Measurements from ENCODE around the gene OR2A25. TPM values are rescaled to one million over a fixed set of nuclear protein-coding genes. Genes with fewer than 3 reads are reported as not detected.
"Not testable (repeated sequence)": the region's sequence is repeated elsewhere in the genome, so short reads cannot be mapped to it uniquely, and the experiment has no call there.

OR2A25 gene
- total RNA-seq, 5 donors from 2014 or later (not counting 1 experiment from before 2014, with no cell fraction given): not detected

DNA sequence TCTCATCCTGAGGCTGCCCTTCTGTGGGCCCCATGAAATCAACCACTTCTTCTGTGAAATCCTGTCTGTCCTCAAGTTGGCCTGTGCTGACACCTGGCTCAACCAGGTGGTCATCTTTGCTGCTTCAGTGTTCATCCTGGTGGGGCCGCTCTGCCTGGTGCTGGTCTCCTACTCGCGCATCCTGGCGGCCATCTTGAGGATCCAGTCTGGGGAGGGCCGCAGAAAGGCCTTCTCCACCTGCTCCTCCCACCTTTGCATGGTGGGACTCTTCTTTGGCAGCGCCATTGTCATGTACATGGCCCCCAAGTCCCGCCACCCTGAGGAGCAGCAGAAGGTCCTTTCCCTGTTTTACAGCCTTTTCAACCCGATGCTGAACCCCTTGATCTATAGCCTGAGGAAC, 18.7 kb upstream of the OR2A25 start:
- H3K27ac Mint-ChIP-seq; H3K36me3 Mint-ChIP-seq; H3K4me3 ChIP-seq (ENCODE audit: control insufficient read depth in 1 of 2, extremely low read depth in 1 of 2, low read length in 1 of 2); POLR2A ChIA-PET; DNase-seq; H3K9me3 ChIP-seq; H3K4me1 ChIP-seq (ENCODE audit: control insufficient read depth in 1 of 2, extremely low read depth in 1 of 2, insufficient read depth in 2 of 2, low read length in 2 of 2); H3K4me3 Mint-ChIP-seq; CTCF ChIA-PET; H3K9me3 Mint-ChIP-seq; H3K27me3 ChIP-seq (replicated peaks in 1 of 2; ENCODE audit: control insufficient read depth in 2 of 2, extremely low read depth in 1 of 2, insufficient read depth in 2 of 2, low read length in 1 of 2); H3K4me1 Mint-ChIP-seq; H3K36me3 ChIP-seq (ENCODE audit: control insufficient read depth in 2 of 2, extremely low read depth in 1 of 2, insufficient read depth in 1 of 2, low read length in 1 of 2); H3K27ac ChIP-seq (ENCODE audit: low read length); ATAC-seq (replicated peaks in 1 of 4): not testable (repeated sequence)
- 84% methylated on average over 7 of the region's 8 CpGs for WGBS (ENCODE audit: insufficient coverage)
- peaks cover 5 to 30% of the 10 kb centered on the region in 2 donors for H3K27me3 Mint-ChIP-seq

DNA sequence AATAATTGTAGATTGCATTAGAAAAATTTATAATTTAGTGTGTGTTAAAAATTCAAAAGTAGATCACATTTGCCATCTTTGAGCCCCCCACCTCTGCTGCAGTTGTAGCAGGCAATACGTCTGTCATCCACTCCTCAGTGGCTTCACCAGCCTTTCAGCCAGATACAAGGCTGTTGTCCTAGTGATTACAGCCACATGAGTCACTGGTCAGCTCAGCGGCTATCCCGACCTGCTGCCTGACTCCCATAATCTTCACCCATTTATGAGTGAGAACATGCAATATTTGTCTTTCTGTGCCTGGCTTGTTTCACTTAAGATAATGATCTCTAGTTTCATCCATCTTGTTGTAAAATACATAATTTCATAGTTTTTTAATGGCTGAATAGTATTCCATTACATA, 11.7 kb upstream of the OR2A25 start:
- POLR2A ChIA-PET: no interaction called here
- CTCF ChIA-PET: no interaction called here

DNA sequence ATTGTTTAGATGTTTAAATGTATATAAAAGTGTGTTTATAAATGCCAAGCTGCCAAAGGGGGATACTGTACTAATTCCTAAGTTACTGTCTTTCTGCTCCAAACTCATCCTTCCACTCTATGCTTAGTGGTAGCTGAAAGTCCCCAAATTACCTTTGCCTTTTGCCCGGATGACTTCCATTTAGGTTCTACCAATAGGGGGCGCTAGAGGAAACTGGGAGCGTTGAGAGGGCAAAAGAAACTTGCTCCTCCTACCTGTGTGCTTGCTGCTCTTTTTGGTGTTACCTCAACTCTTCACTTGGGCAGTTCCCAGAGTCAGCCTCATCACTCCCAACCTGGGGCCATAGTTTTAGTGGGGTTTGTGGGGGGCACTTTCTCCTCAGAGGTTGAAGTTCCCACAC, 5.9 kb upstream of the OR2A25 start:
- ATAC-seq (replicated peaks in 1 of 4): no peak
- Histone ChIP-seq H3K9me3 (no peaks in the 10 kb centered on the region), H3K27ac (ENCODE audit: low read length) (no peak overlapping the region), H3K4me1 (ENCODE audit: control insufficient read depth in 1 of 2, extremely low read depth in 1 of 2, insufficient read depth in 2 of 2, low read length in 2 of 2) (no peaks in the 10 kb centered on the region), H3K36me3 (ENCODE audit: control insufficient read depth in 2 of 2, extremely low read depth in 1 of 2, insufficient read depth in 1 of 2, low read length in 1 of 2) (no peaks in the 10 kb centered on the region), H3K4me3 (ENCODE audit: control insufficient read depth in 1 of 2, extremely low read depth in 1 of 2, low read length in 1 of 2) (no peak overlapping the region), H3K27me3 (replicated peaks in 1 of 2; ENCODE audit: control insufficient read depth in 2 of 2, extremely low read depth in 1 of 2, insufficient read depth in 2 of 2, low read length in 1 of 2) (peaks cover 0 to 3% of the 10 kb centered on the region in 2 experiments)
- Mint-ChIP-seq H3K36me3 (peaks cover 4% of the 10 kb centered on the region), H3K27me3 (peaks cover 23 to 42% of the 10 kb centered on the region in 2 donors), H3K4me1 (no peaks in the 10 kb centered on the region), H3K27ac (no peak overlapping the region), H3K9me3 (peaks cover 3 to 6% (median 4%) of the 10 kb centered on the region in 3 donors), H3K4me3 (no peak overlapping the region)
- ChIA-PET CTCF (no interaction called here), POLR2A (interaction anchor here in 1 of 2 donors (0.7 kb wide), 1 partner anchor 1015 kb away, joined by 3 read pairs; no protein-coding TSS in a partner anchor)
- WGBS (ENCODE audit: insufficient coverage): no CpG with 5 or more reads among the region's 3 CpGs
- no peak for DNase-seq

More for the DNA sequence above, 11.7 kb upstream of the OR2A25 start:
- Mint-ChIP-seq H3K4me1 (no peaks in the 10 kb centered on the region), H3K27me3 (peaks cover 12 to 40% of the 10 kb centered on the region in 2 donors), H3K9me3 (peaks cover 3 to 6% (median 4%) of the 10 kb centered on the region in 3 donors), H3K27ac (no peak overlapping the region), H3K36me3 (peaks cover 4% of the 10 kb centered on the region), H3K4me3 (no peak overlapping the region)
- H3K36me3 ChIP-seq (ENCODE audit: control insufficient read depth in 2 of 2, extremely low read depth in 1 of 2, insufficient read depth in 1 of 2, low read length in 1 of 2): no peaks in the 10 kb centered on the region
- no peak overlapping the region for H3K4me3 ChIP-seq (ENCODE audit: control insufficient read depth in 1 of 2, extremely low read depth in 1 of 2, low read length in 1 of 2)
- no peak for ATAC-seq (replicated peaks in 1 of 4)
- WGBS (ENCODE audit: insufficient coverage): 100% methylated on average over 1 of the region's 3 CpGs
- H3K27me3 ChIP-seq (replicated peaks in 1 of 2; ENCODE audit: control insufficient read depth in 2 of 2, extremely low read depth in 1 of 2, insufficient read depth in 2 of 2, low read length in 1 of 2): peaks cover 0 to 5% of the 10 kb centered on the region in 2 experiments
- no peak for DNase-seq
- H3K4me1 ChIP-seq (ENCODE audit: control insufficient read depth in 1 of 2, extremely low read depth in 1 of 2, insufficient read depth in 2 of 2, low read length in 2 of 2): no peaks in the 10 kb centered on the region
- no peaks in the 10 kb centered on the region for H3K9me3 ChIP-seq
- no peak overlapping the region for H3K27ac ChIP-seq (ENCODE audit: low read length)

DNA sequence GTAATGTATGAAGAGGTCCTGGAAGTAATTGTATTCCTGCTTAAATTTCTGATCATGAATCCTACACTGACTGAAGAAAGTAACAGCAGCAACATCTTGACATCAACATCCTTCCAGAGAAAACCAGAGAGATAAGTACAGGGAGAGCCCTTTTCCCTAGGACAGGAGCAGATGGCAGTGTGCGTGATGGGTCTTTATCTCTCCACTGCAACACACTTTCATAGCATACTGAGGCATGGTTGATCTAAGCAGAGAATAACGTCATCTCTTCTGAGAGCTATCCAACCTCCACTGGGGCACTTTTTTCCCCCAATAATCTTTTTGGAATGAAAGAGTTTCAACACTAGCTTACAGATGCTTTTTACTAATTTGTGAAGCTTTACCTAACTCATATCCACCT, 342 bp downstream of the OR2A25 start:
- Mint-ChIP-seq H3K27me3 (peaks cover 5 to 14% of the 10 kb centered on the region in 2 donors), H3K4me3 (no peak overlapping the region), H3K36me3 (no peaks in the 10 kb centered on the region), H3K9me3 (no peaks in the 10 kb centered on the region), H3K27ac (no peak overlapping the region), H3K4me1 (no peaks in the 10 kb centered on the region)
- Histone ChIP-seq H3K4me1 (ENCODE audit: control insufficient read depth in 1 of 2, extremely low read depth in 1 of 2, insufficient read depth in 2 of 2, low read length in 2 of 2) (no peaks in the 10 kb centered on the region), H3K27ac (ENCODE audit: low read length) (no peak overlapping the region), H3K36me3 (ENCODE audit: control insufficient read depth in 2 of 2, extremely low read depth in 1 of 2, insufficient read depth in 1 of 2, low read length in 1 of 2) (no peaks in the 10 kb centered on the region), H3K27me3 (replicated peaks in 1 of 2; ENCODE audit: control insufficient read depth in 2 of 2, extremely low read depth in 1 of 2, insufficient read depth in 2 of 2, low read length in 1 of 2) (peaks cover 0 to 4% of the 10 kb centered on the region in 2 experiments), H3K4me3 (ENCODE audit: control insufficient read depth in 1 of 2, extremely low read depth in 1 of 2, low read length in 1 of 2) (no peak overlapping the region), H3K9me3 (no peaks in the 10 kb centered on the region)
- ChIA-PET POLR2A (interaction anchor here in 1 of 2 donors (0.6 kb wide), 1 partner anchor 994 kb away, joined by 3 read pairs; no protein-coding TSS in a partner anchor), CTCF (no interaction called here)
- no peak for ATAC-seq (replicated peaks in 1 of 4)
- no peak for DNase-seq
- WGBS (ENCODE audit: insufficient coverage): 70% methylated on average over 2 of the region's 2 CpGs

DNA sequence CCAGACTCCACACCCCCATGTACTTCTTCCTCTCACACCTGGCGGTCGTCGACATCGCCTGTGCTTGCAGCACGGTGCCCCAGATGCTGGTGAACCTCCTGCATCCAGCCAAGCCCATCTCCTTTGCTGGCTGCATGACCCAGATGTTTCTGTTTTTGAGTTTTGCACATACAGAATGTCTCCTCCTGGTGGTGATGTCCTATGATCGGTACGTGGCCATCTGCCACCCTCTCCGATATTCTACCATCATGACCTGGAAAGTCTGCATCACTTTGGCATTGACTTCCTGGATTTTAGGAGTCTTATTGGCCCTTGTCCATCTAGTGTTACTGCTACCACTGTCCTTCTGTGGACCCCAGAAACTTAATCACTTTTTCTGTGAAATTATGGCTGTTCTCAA, 4.8 kb downstream of the OR2A25 start:
- H3K9me3 Mint-ChIP-seq: no peaks in the 10 kb centered on the region
- DNase-seq: no peak
- H3K36me3 Mint-ChIP-seq: no peaks in the 10 kb centered on the region
- no peaks in the 10 kb centered on the region for H3K4me1 Mint-ChIP-seq
- no peak overlapping the region for H3K4me3 Mint-ChIP-seq
- no peaks in the 10 kb centered on the region for H3K4me1 ChIP-seq (ENCODE audit: control insufficient read depth in 1 of 2, extremely low read depth in 1 of 2, insufficient read depth in 2 of 2, low read length in 2 of 2)
- no peaks in the 10 kb centered on the region for H3K36me3 ChIP-seq (ENCODE audit: control insufficient read depth in 2 of 2, extremely low read depth in 1 of 2, insufficient read depth in 1 of 2, low read length in 1 of 2)
- peaks cover 0 to 6% of the 10 kb centered on the region in 2 donors for H3K27me3 Mint-ChIP-seq
- H3K4me3 ChIP-seq (ENCODE audit: control insufficient read depth in 1 of 2, extremely low read depth in 1 of 2, low read length in 1 of 2): no peak overlapping the region
- peaks cover 0 to 5% of the 10 kb centered on the region in 2 experiments for H3K27me3 ChIP-seq (replicated peaks in 1 of 2; ENCODE audit: control insufficient read depth in 2 of 2, extremely low read depth in 1 of 2, insufficient read depth in 2 of 2, low read length in 1 of 2)
- WGBS (ENCODE audit: insufficient coverage): 96% methylated on average over 6 of the region's 8 CpGs
- H3K9me3 ChIP-seq: no peaks in the 10 kb centered on the region
- ATAC-seq (replicated peaks in 1 of 4): no peak
- no peak overlapping the region for H3K27ac Mint-ChIP-seq
- H3K27ac ChIP-seq (ENCODE audit: low read length): no peak overlapping the region
- CTCF ChIA-PET: no interaction called here
- POLR2A ChIA-PET: no interaction called here

DNA sequence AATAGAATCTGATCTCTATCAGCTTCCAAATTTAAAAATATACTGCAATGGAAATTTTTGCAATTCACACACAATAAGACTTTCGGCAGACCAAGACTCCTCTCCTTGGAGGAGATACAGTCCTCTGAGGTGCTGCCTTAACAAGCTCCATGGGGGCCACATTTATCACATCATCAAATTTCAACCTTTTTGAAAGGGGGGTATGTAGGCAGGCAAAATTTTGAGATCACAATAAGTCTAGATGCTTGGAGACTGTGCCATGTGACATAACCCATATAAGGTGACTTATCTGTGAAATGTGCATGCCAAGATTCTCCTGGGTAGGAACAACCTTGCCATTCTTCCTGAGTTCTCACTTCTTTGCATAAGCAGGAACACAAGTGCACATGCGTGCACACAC, 16.4 kb downstream of the OR2A25 start, which contains the start of gene OR2A12:
Gene OR2A12 (plus strand): TSS at position 301 of the 400 bp plus-strand sequence. CDS start 8,830 bp downstream, outside the sequence.
- H3K27me3 ChIP-seq (replicated peaks in 1 of 2; ENCODE audit: control insufficient read depth in 2 of 2, extremely low read depth in 1 of 2, insufficient read depth in 2 of 2, low read length in 1 of 2): peaks cover 0 to 4% of the 10 kb centered on the region in 2 experiments
- ChIA-PET CTCF (no interaction called here), POLR2A (interaction anchor here in 1 of 2 donors (0.6 kb wide), 1 partner anchor 9 kb away, joined by 4 read pairs; no protein-coding TSS in a partner anchor)
- ATAC-seq (replicated peaks in 1 of 4) (no peak), DNase-seq (no peak)
- no peaks in the 10 kb centered on the region for H3K4me1 Mint-ChIP-seq
- no peak within 1 kb of the TSS for H3K4me3 ChIP-seq (ENCODE audit: control insufficient read depth in 1 of 2, extremely low read depth in 1 of 2, low read length in 1 of 2)
- H3K36me3 Mint-ChIP-seq: no peaks in the 10 kb centered on the region
- H3K27ac ChIP-seq (ENCODE audit: low read length): no peak within 1 kb of the TSS
- H3K36me3 ChIP-seq (ENCODE audit: control insufficient read depth in 2 of 2, extremely low read depth in 1 of 2, insufficient read depth in 1 of 2, low read length in 1 of 2): no peaks in the 10 kb centered on the region
- H3K4me3 Mint-ChIP-seq: no peak within 1 kb of the TSS
- no peak within 1 kb of the TSS for H3K27ac Mint-ChIP-seq
- peaks cover 5 to 16% of the 10 kb centered on the region in 2 donors for H3K27me3 Mint-ChIP-seq
- WGBS (ENCODE audit: insufficient coverage): no CpG with 5 or more reads among the region's 2 CpGs
- H3K9me3 ChIP-seq: no peaks in the 10 kb centered on the region
- H3K4me1 ChIP-seq (ENCODE audit: control insufficient read depth in 1 of 2, extremely low read depth in 1 of 2, insufficient read depth in 2 of 2, low read length in 2 of 2): no peaks in the 10 kb centered on the region
- H3K9me3 Mint-ChIP-seq: peaks cover 0 to 8% (median 5%) of the 10 kb centered on the region in 3 donors

DNA sequence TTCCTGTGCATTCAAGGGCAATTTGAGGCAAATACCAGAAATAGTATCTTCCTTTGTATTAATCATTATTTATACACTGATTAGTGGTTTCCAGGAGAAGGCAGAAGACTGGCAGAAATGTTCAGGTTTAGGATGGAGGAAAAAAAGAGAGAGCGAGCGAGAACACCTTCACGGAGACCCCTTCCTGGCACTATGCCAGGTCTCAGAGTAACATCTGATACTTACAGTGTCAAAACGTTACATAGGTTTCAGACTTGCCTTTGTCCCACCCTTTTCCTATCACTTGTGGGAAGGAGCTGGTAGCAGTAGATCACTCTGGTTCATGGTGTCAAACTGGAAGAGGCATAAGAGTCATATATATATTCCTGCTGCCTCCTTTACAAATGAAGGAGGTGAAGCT, 17.1 kb downstream of the OR2A25 start:
- Histone ChIP-seq H3K4me1 (ENCODE audit: control insufficient read depth in 1 of 2, extremely low read depth in 1 of 2, insufficient read depth in 2 of 2, low read length in 2 of 2) (no peaks in the 10 kb centered on the region), H3K27ac (ENCODE audit: low read length) (no peak overlapping the region), H3K4me3 (ENCODE audit: control insufficient read depth in 1 of 2, extremely low read depth in 1 of 2, low read length in 1 of 2) (no peak overlapping the region), H3K36me3 (ENCODE audit: control insufficient read depth in 2 of 2, extremely low read depth in 1 of 2, insufficient read depth in 1 of 2, low read length in 1 of 2) (no peaks in the 10 kb centered on the region), H3K9me3 (no peaks in the 10 kb centered on the region), H3K27me3 (replicated peaks in 1 of 2; ENCODE audit: control insufficient read depth in 2 of 2, extremely low read depth in 1 of 2, insufficient read depth in 2 of 2, low read length in 1 of 2) (peaks cover 0 to 6% of the 10 kb centered on the region in 2 experiments)
- ATAC-seq (replicated peaks in 1 of 4): no peak
- ChIA-PET CTCF (no interaction called here), POLR2A (no interaction called here)
- Mint-ChIP-seq H3K9me3 (peaks cover 0 to 9% (median 5%) of the 10 kb centered on the region in 3 donors), H3K36me3 (no peaks in the 10 kb centered on the region), H3K27ac (no peak overlapping the region), H3K4me1 (no peaks in the 10 kb centered on the region), H3K4me3 (no peak overlapping the region), H3K27me3 (peaks cover 5 to 21% of the 10 kb centered on the region in 2 donors)
- 76% methylated on average over 4 of the region's 4 CpGs for WGBS (ENCODE audit: insufficient coverage)
- no peak for DNase-seq

All from T-cell (primary cell).